NCI-H1092 (cell line): ENCODE measurements around the gene AMPD1.
A peak's percentile ranks its signal among the peaks of the same experiment; 100 is the strongest.

ENCODE experiments used
- DNase-seq: peaks from one replicate; lab custom pipeline; 2025; lab: John Stamatoyannopoulos, UW

Gene AMPD1

DNA sequence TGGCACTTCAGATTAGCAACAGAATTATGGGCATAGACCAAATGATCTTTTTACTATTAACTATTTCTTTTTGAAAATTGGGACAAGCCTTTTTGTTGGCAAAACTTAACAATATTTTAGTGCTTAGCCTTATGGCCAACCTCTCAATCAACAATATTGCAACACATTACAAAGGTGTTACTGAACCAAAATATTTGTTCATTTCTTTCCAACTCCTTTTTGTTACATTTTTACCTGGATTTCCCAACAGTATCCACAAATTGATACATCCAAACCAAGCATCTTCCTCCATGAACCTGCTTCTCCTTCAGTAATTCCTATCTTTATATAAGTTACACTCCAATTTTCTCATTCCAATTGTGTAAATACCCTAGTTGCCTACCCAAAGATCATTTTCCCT lies 1.5 kb upstream of the AMPD1 start:
- DNase-seq: no peak

- no peak for DNase-seq
These were observed 621 bp downstream of the AMPD1 start for GRCh38 chr1:114694540-114695310.

GRCh38 chr1:114692947-114693346 lies 2.4 kb downstream of the AMPD1 start:
- DNase-seq: no peak

DNA sequence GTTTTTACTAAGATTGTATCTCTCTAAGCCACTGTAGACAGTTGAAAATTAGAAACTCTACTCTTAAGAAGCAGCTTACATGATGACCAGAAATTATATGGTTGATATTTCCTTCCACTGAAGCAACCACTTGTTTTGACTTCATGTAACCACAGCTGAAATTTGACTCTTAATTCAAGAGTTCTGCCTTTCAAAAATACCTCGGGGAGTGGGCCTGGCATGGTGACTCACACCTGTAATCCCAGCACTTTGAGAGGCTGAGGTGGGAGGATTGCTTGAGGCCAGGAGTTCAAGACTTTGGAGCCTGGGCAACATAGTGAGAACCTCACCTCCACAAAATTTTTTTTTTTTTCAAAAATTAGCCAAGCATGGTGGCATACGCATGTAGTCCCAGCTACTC lies 4.3 kb downstream of the AMPD1 start:
- DNase-seq: no peak

DNA sequence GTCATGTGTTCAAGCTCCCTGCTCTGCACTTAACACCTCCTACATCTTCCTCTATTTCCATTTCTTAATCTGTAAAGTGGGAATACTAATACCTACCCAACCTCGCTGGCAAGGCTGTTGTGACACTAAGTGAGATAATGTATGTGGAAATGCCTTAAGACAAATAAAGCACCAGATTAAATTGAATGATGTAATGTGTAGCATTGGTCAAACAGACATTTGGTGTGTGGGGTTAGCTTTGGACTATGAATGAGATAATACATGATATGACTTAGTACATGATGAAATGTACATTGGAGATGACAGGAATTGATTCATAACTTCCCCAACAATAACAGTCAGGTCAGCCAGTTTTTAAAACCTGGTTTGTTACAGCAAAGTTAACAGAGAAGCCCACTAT lies 5.2 kb downstream of the AMPD1 start:
- DNase-seq: no peak

DNA sequence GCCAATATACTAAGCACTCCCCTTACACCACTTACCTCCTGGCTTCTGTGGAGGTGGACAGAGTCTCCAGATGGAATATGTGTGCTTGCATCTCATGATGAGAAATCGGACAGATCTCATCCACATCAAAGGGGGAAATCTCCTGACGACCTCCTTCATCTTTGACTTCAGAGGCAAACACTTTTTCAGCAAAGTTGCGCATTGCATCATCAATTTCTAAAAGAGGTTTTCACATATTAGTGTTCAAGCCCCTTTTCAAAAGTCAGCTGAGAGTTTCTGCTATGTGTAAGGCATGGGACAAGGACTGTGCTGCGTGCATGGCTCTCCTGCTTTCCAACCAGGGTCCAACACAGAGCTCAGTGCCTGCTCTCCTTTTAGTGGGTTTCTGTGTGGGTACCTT lies 6.8 kb downstream of the AMPD1 start:
- no peak for DNase-seq

GRCh38 chr1:114685851-114686250 lies 9.5 kb downstream of the AMPD1 start:
- DNase-seq: no peak

DNA sequence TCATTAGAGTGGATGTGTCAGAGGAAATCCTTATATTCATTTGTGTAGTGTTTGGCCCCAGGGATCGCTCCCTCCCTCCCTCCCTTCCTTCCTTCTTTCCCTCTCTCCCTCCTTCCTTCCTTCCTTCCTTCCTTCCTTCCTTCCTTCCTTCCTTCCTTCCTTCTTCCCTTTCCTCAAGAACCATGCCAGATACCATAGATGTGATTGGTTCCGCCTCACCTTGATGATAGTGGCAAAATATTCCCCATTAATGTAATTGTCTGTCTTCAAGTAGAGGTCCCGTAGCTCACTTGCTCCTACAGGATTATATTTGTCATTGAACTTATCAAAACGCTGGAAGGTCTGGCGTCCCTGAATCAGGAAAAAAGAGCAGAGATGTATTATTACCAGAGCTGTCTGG lies 17.7 kb downstream of the AMPD1 start:
- no peak for DNase-seq

DNA sequence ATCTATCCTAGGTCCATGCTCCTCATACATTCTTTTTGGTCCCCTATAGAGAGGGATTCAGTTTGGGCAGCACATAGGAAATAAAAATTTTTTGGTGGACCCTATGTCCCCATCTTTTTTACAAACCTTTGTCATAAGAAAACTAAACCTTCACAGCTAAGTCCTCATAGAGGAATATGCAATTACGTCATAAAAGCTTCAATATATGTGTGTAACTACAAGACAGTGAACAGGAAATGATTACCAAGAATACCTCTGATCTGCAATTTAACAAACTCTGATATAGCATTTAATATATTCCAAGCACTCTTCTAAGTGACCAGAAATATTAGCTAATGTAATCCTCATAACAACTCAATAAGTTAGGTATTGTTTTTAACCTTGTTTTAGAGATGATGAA lies 19.2 kb downstream of the AMPD1 start:
- no peak for DNase-seq

GRCh38 chr1:114671939-114672275 lies 23.4 kb downstream of the AMPD1 start:
- DNase-seq: no peak

GRCh38 chr1:114671011-114671938 lies 24.1 kb downstream of the AMPD1 start:
- no peak for DNase-seq

GRCh38 chr1:114670083-114671010 lies 25.0 kb downstream of the AMPD1 start:
- DNase-seq: peak; percentile 11

GRCh38 chr1:114669562-114670082 lies 25.7 kb downstream of the AMPD1 start, which contains the start of gene DENND2C:
Gene DENND2C, minus strand, starts transcription at chr1:114670049. Its CDS starts 44,065 bp downstream, at chr1:114625984.
- DNase-seq: no peak

DNA sequence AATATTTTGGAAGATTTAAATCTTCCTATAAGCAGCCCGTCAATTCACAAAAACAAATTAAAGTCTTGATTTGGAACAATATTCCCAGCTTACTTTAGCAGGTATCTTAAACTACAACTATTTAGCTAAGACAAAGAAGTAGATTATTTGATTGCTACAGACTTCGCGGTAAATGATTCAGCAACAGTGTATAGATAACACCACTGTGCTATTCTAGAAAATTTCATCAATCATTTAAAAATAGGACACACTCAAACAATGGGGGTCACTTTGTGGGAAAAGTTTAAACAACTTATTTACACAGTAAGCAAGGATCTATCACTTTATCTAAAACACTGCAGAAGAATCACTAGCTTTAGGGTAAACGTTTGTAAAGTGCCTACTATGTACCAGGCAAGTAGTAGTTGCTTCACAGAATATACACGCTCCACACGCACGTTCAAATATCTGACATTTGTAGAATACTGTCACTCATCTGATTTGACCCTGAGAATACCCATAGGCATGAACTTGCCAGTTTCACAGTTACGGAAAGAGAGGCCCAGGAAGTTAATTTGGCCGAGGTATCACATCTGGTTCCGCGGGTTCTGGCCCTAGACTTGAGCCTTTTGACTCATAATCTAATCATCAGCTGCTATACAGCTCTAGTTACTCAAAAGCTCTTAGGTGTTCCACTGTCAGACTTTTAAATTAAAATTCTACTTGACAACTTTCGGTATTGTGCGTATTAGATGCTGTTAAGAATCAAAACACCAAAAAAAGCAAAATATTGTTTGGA lies 26.4 kb downstream of the AMPD1 start:
- DNase-seq: no peak

DNA sequence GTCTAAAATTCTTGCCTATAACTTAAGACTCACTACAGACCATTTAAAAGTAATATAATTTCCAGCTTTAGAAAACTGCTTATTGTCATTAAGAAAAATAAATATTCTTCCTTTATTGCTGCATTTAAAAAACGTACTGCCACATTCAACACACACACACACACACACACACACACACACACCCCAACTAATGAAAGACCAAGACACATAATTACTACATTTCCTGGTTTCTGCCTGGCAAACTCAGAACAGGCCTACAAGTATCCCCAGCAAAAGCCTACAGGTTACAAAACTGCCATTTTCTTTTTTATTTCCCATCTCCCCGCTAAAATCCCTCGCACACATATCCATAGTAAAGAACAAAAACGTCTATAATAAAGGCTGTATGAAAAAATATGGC lies 27.0 kb downstream of the AMPD1 start:
- DNase-seq: no peak

DNA sequence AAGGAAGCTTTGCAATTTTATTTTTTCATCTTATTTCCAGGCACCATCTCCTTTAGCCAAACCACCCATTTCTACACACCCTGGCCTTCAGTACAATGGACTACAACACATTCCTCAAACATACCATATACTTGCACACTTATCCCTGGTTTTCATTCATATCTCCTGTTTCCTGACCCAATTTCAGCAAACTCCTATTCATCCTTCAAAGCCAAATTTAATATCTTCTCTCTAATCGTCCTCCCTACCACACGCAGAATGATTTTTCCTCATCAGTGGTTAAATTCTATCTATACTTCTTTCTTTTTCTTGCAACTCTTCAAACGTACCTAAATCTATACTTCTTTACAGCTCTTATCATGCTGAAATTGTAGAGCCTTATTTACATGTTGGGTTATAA lies 28.4 kb downstream of the AMPD1 start:
- no peak for DNase-seq

DNA sequence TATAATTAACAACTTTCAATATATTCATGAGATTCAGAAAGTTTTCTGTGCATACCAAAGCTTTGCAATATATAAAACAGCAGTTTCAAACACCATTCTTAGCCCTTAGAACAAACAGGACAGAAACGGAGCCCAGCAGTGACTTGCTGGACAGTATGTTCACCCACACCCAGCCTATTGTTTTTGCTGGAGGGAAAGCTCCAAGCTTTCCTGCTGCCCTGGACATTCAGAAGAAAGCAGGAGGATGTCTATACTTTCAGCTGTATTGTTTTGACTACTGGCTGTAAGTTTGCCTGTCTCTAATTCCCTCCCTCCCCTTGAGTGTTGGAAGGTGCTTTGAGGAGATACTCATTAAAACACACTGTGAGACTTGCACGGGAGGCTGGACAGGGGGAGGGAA lies 35.1 kb downstream of the AMPD1 start:
- DNase-seq: no peak

- no peak for DNase-seq
These were observed 43.5 kb downstream of the AMPD1 start for GRCh38 chr1:114651893-114652292.

- DNase-seq: no peak
These were observed 46.8 kb downstream of the AMPD1 start for GRCh38 chr1:114648503-114648902.

GRCh38 chr1:114641377-114641776 lies 54.0 kb downstream of the AMPD1 start:
- DNase-seq: no peak

DNA sequence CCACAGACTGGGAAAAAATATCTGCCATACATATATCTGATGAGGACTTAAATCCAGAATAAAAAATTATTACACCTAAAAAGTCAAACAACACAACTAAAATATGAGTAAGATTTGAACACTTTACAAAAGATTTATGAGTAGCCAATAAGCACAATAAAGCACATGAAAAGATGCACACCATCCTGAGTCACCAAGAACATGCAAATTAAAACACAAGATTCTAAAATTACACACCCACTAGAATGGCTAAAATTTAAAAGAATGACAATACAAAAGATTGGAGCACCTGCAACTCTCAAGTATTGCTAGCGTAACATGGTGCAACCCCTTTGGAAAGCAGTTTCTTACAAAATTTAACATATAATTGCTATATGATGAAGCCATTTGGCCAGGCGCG lies 56.4 kb downstream of the AMPD1 start:
- DNase-seq: no peak
